HepG2 (cell line): Measurements from ENCODE around the gene CNNM1. TPM values are rescaled to one million over a fixed set of nuclear protein-coding genes. Genes with fewer than 3 reads are reported as not detected.

ENCODE experiments used
- ATAC-seq: fragments of 200-7000 bp; cut with Tn5 transposase; 3 replicates; pipeline ENCODE4 v1.9.1; 2020; ENCODE audit warnings: mild to moderate bottlenecking, moderate library complexity
- BruUV-seq: library from RNA; stranded (reverse); fragments of 400-500 nt; replicated peaks from 2 replicates; lab custom pipeline; 2021; lab: Mats Ljungman, UMichigan
- CTCF ChIA-PET: fragments of 300-600 bp; formaldehyde crosslinking; extraction: SDS; loops from one replicate; lab custom pipeline; 2021; ENCODE audit warnings: low total read pairs, inconsistent platforms, low intra/inter-chr PET ratio; lab: Yijun Ruan, JAX
- POLR2A ChIA-PET: fragments of 350-600 bp; sonication (Branson Sonifier 250); formaldehyde crosslinking; loops from one replicate; lab custom pipeline; 2020; ENCODE audit warnings: antibody characterized with exemption, inconsistent platforms; lab: Yijun Ruan, JAX
- DNase-seq: peaks from one replicate; pipeline ENCODE4 v3.0.0-alpha.2; 2015; ENCODE audit warnings: low spot score
- FAIRE-seq: peaks from 3 replicates; lab custom pipeline; 2011; peaks lifted over from hg19 to GRCh38; lab: Jason Lieb, UNC
- H2AFZ ChIP-seq: one replicate; pipeline ENCODE4 v1.6.1; 2011; ENCODE audit warnings: low read length, inconsistent platforms
- H3K27ac ChIP-seq: fragments of 300-600 bp; 3 replicates; pipeline ENCODE4 v1.8.0; 2011; ENCODE audit warnings: mixed run types, mild to moderate bottlenecking, mixed read lengths, low read length, inconsistent platforms; ENCODE audit not compliant: insufficient read depth; ENCODE audit errors: extremely low read length
- H3K27me3 ChIP-seq, 2 experiments: fragments of 200-600 bp in 1 of 2; 2 replicates in 1 of 2; 3 replicates in 1 of 2; pipeline versions ENCODE4 v1.6.0 to v1.8.0; 2011; ENCODE audit warnings: low read length in 2 of 2, mild to moderate bottlenecking in 2 of 2, moderate library complexity in 2 of 2, inconsistent platforms in 1 of 2; ENCODE audit not compliant: insufficient read depth in 2 of 2, control insufficient read depth in 1 of 2
- H3K36me3 ChIP-seq, 2 experiments: fragments of 200-600 bp in 1 of 2; replicated peaks in 1 of 2; 2 replicates in 1 of 2; 3 replicates in 1 of 2; pipeline versions ENCODE4 v1.5.1 to v1.8.0; 2011; ENCODE audit warnings: low read length in 2 of 2, inconsistent platforms in 1 of 2; ENCODE audit not compliant: insufficient read depth in 2 of 2, control insufficient read depth in 1 of 2
- H3K4me1 ChIP-seq: 2 replicates; pipeline ENCODE4 v1.5.1; 2012; ENCODE audit warnings: low read length, inconsistent platforms; ENCODE audit not compliant: insufficient read depth
- H3K4me2 ChIP-seq: 2 replicates; pipeline ENCODE4 v1.6.0; 2011; ENCODE audit warnings: low read depth, low read length, inconsistent platforms
- H3K4me3 ChIP-seq, 3 experiments: fragments of 200-600 bp in 1 of 3; sonication (generic), shearing (Covaris generic) in 1 of 3; replicated peaks in 1 of 3; 2 replicates each; pipeline ENCODE4 v1.5.1; 2011 to 2016; ENCODE audit warnings: low read length in 3 of 3, inconsistent platforms in 2 of 3, low read depth in 2 of 3, mild to moderate bottlenecking in 2 of 3, control low read depth in 1 of 3, mixed read lengths in 1 of 3; ENCODE audit not compliant: insufficient read depth in 1 of 3
- H3K79me2 ChIP-seq: one replicate; pipeline ENCODE4 v1.6.1; 2011; ENCODE audit warnings: low read length, inconsistent platforms; ENCODE audit not compliant: insufficient read depth
- H3K9ac ChIP-seq: 2 replicates; pipeline ENCODE4 v1.6.0; 2011; ENCODE audit warnings: mild to moderate bottlenecking, low read depth, low read length, inconsistent platforms; ENCODE audit not compliant: insufficient read depth
- H3K9me3 ChIP-seq: 2 replicates; pipeline ENCODE4 v1.5.1; 2012; ENCODE audit warnings: mild to moderate bottlenecking, low read length
- H4K20me1 ChIP-seq: 2 replicates; pipeline ENCODE4 v1.6.0; 2011; ENCODE audit warnings: inconsistent platforms, mild to moderate bottlenecking, low read length, moderate library complexity; ENCODE audit not compliant: insufficient read depth
- ARID5B ChIP-seq: IDR thresholded peaks from 2 replicates; pipeline ENCODE4 v1.4.0; 2020; ENCODE audit warnings: mild to moderate bottlenecking, missing genetic modification reagents
- BCL3 ChIP-seq: sonication (generic); formaldehyde crosslinking; IDR thresholded peaks from 2 replicates; pipeline ENCODE4 v1.5.1; 2020; ENCODE audit warnings: mild to moderate bottlenecking, missing genetic modification reagents, moderate library complexity
- PTBP1 ChIP-seq: fragments of 200-400 bp; formaldehyde crosslinking; IDR thresholded peaks from 2 replicates; pipeline ENCODE4 v1.6.1; 2018; ENCODE audit warnings: low read length, low read depth; ENCODE audit not compliant: poor library complexity, severe bottlenecking
- TCF7L2 ChIP-seq: IDR thresholded peaks from 2 replicates; pipeline ENCODE4 v1.6.1; 2011; ENCODE audit warnings: mild to moderate bottlenecking, low read depth, low read length, moderate library complexity
- ZNF101 ChIP-seq: sonication (generic); formaldehyde crosslinking; IDR thresholded peaks from 2 replicates; pipeline ENCODE4 v1.4.0; 2020; ENCODE audit warnings: mild to moderate bottlenecking, low read depth, missing genetic modification reagents, borderline replicate concordance
- ZNF552 ChIP-seq: sonication (generic); formaldehyde crosslinking; IDR thresholded peaks from 2 replicates; pipeline ENCODE4 v1.9.0; 2022; ENCODE audit warnings: missing genetic modification reagents, mild to moderate bottlenecking, borderline replicate concordance
- ZNF562 ChIP-seq: sonication (generic); formaldehyde crosslinking; IDR thresholded peaks from 2 replicates; pipeline ENCODE4 v1.8.0; 2022; ENCODE audit warnings: missing genetic modification reagents, borderline replicate concordance
- ZNF687 ChIP-seq: sonication (generic); formaldehyde crosslinking; IDR thresholded peaks from 2 replicates; pipeline ENCODE4 v1.5.1; 2020; ENCODE audit warnings: mild to moderate bottlenecking, missing genetic modification reagents, moderate library complexity
- ZNF879 ChIP-seq: sonication (generic); formaldehyde crosslinking; IDR thresholded peaks from 2 replicates; pipeline ENCODE4 v1.8.1; 2023; ENCODE audit warnings: missing genetic modification reagents
- ZZZ3 ChIP-seq: sonication (generic); formaldehyde crosslinking; IDR thresholded peaks from 2 replicates; pipeline ENCODE4 v1.4.0; 2020; ENCODE audit warnings: missing genetic modification reagents, mild to moderate bottlenecking, borderline replicate concordance
- WGBS: methylation state at CpG from one replicate; pipeline ENCODE4 v1.1.6; 2017; ENCODE audit warnings: low lambda C conversion rate; 5-methylcytosine and 5-hydroxymethylcytosine counted together
- in situ Hi-C: cut with HindIII; loops from 2 replicates; pipeline ENCODE4 v1.10.0; 2017; ENCODE audit warnings: low pct_unique_long_range_greater_than_20kb; ENCODE audit not compliant: extremely low pct_ligation_motif_present
- intact Hi-C: fragments of 100-400 bp; cut with micrococcal nuclease; formaldehyde crosslinking; loops from one replicate; pipeline ENCODE4 v1.10.0; 2022; ENCODE audit not compliant: unreplicated experiment
- polyA plus RNA-seq, 8 experiments: library from polyadenylated mRNA; depleted of rRNA in 3 of 8; stranded (reverse) in 7 of 8; unstranded in 1 of 8; fragments of >200 nt; fragmentation: Illumina TruSeq in 4 of 8; extraction: Trizol in 4 of 8; gene quantifications; 2 replicates each; pipeline versions ENCODE4 v1.2.1 to v1.2.3, GENCODE V29; 2011 to 2016; ENCODE audit warnings: low read depth in 4 of 8, missing spikeins in 1 of 8, mixed read lengths in 1 of 8; ENCODE audit not compliant: insufficient read depth in 1 of 8
- total RNA-seq, 5 experiments: library from RNA; depleted of rRNA; stranded (reverse); fragments of >200 nt; fragmentation: Illumina TruSeq; extraction: Trizol; gene quantifications; 2 replicates each; pipeline ENCODE4 v1.2.3, GENCODE V29; 2016; ENCODE audit warnings: low read depth in 1 of 5
- TF ChIP-seq, protein P1 (sequence below): sonication (generic); formaldehyde crosslinking; IDR thresholded peaks from 2 replicates; pipeline ENCODE4 v1.4.0; 2020; ENCODE audit warnings: mild to moderate bottlenecking, missing genetic modification reagents
- TF ChIP-seq, protein P2 (sequence below): sonication (generic); formaldehyde crosslinking; IDR thresholded peaks from 2 replicates; pipeline ENCODE4 v1.8.1; 2023; ENCODE audit warnings: mild to moderate bottlenecking, missing genetic modification reagents

The CNNM1 gene
- total and polyA plus RNA-seq, 2 of the 13 experiments (the other 11 are each of a cell fraction or from before 2014, with no cell fraction given), result 4.3 to 9.6 TPM

GRCh38 chr10:99382176-99382575 lies 53.0 kb downstream of the CNNM1 start:
- FAIRE-seq, result no peak
- no peak for TF ChIP-seq ZNF879 (CRISPR knock-in tag)
- no peak for TF ChIP-seq PTBP1
- no peak for TF ChIP-seq ZZZ3 (CRISPR knock-in tag)
- no peak for TF ChIP-seq ZNF562
- no peak for TF ChIP-seq ARID5B (CRISPR knock-in tag)
- TF ChIP-seq, protein P1, sequence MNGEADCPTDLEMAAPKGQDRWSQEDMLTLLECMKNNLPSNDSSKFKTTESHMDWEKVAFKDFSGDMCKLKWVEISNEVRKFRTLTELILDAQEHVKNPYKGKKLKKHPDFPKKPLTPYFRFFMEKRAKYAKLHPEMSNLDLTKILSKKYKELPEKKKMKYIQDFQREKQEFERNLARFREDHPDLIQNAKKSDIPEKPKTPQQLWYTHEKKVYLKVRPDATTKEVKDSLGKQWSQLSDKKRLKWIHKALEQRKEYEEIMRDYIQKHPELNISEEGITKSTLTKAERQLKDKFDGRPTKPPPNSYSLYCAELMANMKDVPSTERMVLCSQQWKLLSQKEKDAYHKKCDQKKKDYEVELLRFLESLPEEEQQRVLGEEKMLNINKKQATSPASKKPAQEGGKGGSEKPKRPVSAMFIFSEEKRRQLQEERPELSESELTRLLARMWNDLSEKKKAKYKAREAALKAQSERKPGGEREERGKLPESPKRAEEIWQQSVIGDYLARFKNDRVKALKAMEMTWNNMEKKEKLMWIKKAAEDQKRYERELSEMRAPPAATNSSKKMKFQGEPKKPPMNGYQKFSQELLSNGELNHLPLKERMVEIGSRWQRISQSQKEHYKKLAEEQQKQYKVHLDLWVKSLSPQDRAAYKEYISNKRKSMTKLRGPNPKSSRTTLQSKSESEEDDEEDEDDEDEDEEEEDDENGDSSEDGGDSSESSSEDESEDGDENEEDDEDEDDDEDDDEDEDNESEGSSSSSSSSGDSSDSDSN (CRISPR knock-in tag), result no peak
- TF ChIP-seq ZNF687 (CRISPR knock-in tag), result no peak
- no peak for TF ChIP-seq ZNF552 (CRISPR knock-in tag)
- TF ChIP-seq, protein P2, sequence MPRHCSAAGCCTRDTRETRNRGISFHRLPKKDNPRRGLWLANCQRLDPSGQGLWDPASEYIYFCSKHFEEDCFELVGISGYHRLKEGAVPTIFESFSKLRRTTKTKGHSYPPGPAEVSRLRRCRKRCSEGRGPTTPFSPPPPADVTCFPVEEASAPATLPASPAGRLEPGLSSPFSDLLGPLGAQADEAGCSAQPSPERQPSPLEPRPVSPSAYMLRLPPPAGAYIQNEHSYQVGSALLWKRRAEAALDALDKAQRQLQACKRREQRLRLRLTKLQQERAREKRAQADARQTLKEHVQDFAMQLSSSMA (CRISPR knock-in tag), result no peak
- no peak for TF ChIP-seq TCF7L2
- TF ChIP-seq ZNF101 (CRISPR knock-in tag), result no peak
- TF ChIP-seq BCL3 (CRISPR knock-in tag), result no peak

More at GRCh38 chr10:99382176-99382575, 53.0 kb downstream of the CNNM1 start:
- Histone ChIP-seq H3K9ac (no peak overlapping the region), H3K36me3 (no peaks in the 10 kb centered on the region), H3K4me3 (no peak overlapping the region), H3K4me1 (no peaks in the 10 kb centered on the region), H3K79me2 (no peaks in the 10 kb centered on the region), H3K4me2 (no peak overlapping the region), H2AFZ (no peak overlapping the region), H3K9me3 (no peaks in the 10 kb centered on the region), H4K20me1 (no peaks in the 10 kb centered on the region), H3K27me3 (peaks cover 0 to 5% of the 10 kb centered on the region in 2 experiments; a peak in 1 of 5 replicates), H3K27ac (no peak overlapping the region)
- ChIA-PET POLR2A (no interaction called here), CTCF (no interaction called here)
- 100% methylated on average over 1 of the region's 1 CpG for WGBS
- intact Hi-C loops, result no loop called here
- BruUV-seq, result no TSS peak
- DNase-seq, result no peak
- no peak for ATAC-seq
- in situ Hi-C loops, result no loop called here
